DLD1 (cell line): ENCODE data around the gene SLC44A2.

ENCODE experiments used
- in situ Hi-C: cut with HindIII; loops from 2 replicates; pipeline ENCODE4 v1.10.0; 2017; ENCODE audit warnings: low sequenced_read_pairs

SLC44A2 gene

DNA sequence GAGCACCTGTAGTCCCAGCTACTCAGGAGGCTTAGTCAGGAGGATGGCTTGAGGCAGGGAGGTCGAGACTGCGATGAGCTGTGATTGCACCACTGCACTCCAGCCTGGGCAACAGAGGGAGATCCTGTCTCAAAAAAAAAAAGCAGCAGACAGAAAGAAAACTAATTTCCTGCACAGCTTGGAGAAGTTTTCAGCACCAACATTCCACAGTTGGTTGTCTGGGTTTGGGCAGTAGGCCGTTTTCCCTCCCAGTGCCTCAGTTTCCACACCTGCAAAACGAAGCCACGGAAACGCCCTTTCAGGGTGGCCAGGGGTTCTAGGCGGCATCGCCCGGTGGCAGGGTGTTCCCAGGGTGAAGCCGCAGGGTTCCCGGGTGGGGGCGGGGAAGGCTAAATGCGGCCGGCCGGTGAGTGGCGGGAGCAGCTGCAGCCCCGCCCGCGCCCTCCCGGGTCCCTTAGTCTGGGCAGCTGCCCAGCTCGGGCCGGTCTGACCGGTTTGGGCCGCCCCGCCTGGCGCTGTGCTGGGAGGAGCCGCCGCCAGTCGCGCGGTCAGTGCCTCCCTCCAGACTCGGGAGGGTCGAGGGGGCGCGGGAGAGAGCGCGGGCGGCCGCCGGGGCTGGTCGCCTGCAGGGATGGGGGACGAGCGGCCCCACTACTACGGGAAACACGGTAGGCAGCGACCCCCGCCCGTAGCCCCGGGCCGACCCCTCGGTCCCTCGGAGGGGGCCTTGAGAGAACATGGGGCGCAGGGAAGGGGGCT is at the start of gene SLC44A2:
SLC44A2 (plus strand) TSS at position 551 of the 759 bp plus-strand sequence; CDS start at position 632, 81 bp downstream.
- in situ Hi-C loops, result no loop called here

DNA sequence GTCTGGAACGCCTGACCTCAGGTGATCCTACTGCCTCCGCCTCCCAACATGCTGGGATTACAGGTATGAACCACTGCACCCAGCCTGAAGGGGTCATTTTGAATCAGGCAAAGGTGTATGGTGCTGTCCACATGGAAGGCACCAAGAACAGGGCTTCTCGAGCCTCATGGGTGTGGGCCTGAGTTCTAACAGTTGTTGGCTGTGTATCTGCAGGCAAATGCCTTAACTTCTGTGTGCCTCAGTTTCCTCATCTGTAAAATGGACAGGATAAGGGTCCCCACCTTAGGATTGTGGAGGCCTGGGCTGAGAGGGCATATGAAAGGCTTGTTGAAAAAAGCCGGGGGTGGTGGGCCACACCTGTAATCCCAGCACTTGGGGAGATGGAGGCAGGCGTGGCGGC is 47.4 kb upstream of the SLC44A2 start:
- in situ Hi-C loops, result no loop called here

DNA sequence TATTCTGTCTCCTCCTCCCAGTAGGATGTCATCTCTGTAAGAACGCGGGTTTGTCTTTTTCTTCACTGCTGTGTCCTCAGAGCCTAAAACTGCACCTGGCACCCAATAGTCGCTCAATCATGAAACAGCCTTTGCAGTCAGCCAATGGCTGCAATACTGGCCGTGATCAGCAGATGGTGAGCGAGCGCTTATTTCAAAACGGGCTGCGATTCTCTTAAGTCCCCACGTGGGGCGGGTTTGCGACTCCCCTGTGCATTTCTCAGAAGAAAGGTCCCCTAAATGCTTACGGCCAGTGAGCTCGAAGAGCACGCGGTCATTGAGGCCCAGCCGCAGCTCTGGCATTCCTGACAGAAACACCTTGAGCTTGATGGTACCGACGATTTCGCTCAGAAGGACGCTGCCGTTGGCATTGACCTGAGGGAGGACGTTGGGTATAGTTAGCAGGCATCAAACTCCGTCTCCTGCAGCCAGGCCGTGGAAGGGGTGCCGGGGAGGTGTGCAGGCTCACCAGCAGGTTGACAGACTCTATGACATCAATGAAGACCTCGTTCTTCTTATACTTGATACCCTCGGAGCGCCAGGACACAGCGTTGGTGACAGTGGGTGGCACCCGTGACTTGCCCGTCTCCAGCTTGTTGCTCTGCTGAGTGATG is 44.2 kb upstream of the SLC44A2 start:
- in situ Hi-C loops, result no loop called here

DNA sequence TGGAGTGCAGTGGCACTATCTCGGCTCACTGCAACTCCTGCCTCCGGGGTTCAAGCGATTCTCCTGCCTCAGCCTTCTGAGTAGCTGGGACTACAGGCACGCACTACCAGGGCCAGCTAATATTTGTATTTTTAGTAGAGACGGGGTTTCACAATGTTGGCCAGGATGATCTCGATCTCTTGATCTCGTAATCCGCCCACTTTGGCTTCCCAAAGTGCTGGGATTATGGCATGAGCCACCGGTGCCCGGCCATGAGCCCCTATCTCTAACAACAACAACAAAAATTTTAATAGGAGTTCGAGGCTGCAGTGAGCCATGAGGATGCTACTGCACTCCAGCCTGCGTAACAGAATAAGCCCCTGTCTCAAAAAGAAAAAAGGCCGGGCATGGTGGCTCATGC is 43.3 kb upstream of the SLC44A2 start:
- in situ Hi-C loops, result no loop called here

DNA sequence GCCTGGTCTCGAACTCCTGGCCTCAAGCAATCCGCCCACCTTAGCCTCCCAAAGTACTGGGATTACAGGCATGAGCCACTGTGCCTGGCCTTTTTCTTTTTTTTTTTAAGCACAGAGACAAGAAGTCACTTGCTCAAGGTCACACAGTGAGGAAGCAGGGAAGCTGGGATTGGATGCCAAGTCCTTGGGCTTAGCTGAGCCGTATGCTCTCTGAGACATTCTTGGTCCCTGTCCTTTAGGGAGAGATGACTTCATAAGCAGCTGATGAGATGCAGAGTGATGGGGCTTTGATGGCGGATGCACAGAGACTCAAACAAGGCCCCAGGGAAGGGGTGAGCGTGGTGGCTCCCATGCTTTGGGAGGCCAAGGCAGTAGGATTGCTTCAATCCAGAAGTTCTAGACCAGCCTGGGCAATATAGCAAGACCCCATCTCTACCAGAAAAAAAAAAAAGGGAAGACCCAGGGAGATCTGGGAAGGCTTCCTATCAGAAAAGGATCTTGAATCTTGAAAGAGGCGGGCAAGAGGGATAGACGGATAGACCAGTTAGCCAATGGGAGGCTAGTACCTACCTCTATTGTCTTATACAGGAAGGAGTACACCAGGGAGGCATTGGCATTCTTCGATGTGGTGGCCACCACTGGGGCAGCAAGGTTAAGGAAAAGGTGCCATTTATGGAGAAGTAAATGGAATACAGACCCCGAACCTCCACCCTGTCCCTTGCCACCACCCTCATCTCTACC is 42.1 kb upstream of the SLC44A2 start:
- in situ Hi-C loops, result no loop called here

DNA sequence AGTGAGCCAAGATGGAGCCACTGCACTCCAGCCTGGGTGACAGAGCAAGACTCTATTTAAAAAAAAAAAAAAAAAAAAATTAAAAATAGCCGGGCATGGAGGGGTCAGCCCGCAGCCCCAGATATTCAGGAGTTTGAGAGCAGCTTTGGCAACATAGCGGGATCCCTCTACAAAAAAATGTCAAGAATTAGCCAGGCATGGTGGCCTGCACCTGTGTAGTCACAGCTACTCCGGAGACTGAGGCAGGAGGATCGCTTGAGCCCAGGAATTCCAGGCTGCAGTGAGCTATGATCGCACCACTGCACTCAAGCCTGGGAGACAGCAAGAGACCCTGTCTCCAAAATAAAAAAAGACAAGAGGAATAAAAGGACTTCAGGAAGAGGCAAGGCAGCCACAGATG is 39.0 kb upstream of the SLC44A2 start:
- in situ Hi-C loops, result no loop called here

DNA sequence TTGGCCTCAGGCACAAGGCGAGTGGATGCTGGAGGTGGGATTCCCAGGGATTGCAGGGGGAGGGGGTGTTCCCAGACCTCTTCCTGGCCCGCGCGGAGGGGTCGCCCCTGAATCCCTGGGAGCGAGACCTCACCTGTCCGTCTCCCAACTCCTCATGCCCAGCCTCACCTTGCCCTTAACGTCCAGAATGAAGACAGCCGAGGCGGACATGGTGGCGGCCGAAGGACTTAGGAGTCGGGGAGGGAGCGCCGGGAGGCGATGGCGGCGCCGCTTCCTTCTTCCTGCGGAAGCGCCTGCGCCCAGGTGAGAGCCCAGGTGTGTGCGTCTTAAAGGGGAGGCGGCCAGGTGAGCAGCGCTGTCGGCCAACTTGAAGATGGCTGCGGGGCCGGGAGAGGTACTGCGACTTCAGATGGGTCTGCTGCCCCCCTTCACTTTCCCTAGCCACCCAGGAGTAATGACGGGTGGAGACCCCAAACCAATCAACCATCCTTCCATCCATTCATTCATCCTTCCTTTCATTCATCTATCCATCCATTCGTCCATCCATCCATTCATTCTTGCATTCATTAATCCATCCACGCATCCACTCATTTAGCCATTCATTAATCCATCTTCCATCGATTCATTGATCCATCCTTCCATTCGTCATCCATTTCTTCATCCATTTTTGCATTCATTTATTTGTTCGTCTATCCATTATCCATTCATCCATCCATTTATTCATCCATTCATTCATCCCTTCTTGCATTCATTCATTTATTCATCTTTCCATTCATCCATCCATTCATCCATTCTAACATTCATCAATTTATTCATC is 38.1 kb upstream of the SLC44A2 start, which contains the start of gene AP1M2:
AP1M2 (minus strand) TSS at position 291 of the 817 bp plus-strand sequence; CDS start at position 210, 81 bp downstream.
- in situ Hi-C loops, result no loop called here

DNA sequence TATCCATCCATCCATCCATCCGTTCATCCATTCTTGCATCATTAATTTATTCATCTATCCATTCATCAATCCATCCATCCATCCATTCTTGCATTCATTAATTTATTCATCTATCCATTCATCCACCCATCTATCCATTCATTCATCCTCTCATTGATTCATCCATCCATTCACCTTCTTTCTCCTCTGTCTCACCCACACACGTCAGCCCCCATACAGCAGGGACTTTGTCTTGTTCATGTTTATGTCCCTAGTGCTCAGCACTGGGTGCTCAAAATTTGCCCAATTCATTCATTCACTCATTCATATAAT is 37.6 kb upstream of the SLC44A2 start:
- in situ Hi-C loops, result no loop called here

DNA sequence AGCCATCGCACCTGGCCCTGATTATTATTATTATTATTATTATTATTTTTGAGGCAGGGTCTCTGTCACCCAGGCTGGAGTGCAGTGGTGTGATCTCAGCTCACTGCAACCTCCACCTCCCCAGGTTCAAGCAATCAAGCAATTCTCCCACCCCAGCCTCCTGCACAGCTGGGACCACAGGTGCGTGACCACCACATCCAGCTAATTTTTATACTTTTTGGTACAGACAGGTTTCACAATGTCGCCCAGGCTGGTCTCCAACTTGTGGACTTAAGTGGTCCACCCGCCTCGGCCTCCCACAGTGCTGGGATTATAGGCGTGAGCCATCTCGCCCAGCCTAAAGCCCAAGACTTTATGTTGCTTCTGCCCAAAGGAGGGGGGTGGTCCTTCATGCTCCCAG is 32.2 kb upstream of the SLC44A2 start:
- in situ Hi-C loops, result no loop called here

DNA sequence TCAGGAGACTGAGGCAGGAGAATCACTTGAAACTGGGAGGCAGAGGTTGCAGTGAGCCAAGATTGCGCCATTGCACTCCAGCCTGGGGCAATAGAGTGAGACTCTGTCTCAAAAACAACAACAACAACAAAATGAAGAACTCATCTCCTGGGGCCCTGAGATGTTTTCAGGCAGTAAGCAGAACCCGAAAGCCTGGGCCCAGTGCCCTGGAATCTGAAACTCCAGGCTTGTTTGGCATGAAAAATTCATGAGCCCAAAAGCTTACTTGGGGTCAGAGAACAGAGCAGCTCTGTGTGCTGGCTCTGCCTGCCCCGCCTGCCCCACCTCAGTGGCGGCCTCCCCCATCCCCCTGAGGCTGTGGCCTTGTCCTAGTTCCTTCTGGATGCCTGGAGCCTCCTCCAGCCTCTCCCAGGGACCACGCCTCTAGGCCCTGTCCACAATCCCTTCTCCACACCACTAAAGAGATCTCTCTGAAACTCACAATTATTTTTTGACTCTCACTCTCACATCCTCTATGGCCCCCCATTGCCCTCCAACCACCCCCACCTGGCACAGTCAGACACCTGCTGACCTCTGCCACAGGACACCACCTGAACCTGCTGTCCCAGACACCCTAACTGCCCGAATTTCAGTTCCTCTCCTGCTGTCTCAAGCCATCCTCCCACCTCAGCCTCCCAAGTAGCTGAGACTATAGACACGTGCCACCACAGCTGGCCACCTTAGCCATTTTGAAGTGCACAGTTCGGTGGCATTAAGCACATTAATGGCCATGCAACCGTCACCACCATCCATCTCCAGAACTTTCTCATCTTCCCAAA is 31.3 kb upstream of the SLC44A2 start:
- in situ Hi-C loops, result no loop called here

DNA sequence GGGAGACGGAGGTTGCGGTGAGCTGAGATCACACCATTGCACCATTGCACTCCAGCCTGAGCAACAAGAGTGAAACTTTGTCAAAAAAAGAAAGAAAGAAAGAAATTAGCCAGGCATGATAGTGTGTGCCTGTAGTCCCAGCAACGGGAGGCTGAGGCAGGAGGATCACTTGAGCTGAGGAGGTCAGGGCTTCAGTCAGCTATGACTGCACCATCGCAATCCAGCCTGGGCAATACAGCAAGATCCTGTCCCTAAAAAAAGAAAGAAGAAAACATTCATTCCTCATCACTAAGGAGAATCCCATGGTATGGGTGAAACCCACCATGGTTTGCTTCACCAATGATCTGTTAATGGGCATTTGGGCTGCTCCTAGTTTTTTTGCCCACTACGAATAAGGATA is 25.2 kb upstream of the SLC44A2 start:
- in situ Hi-C loops, result no loop called here

DNA sequence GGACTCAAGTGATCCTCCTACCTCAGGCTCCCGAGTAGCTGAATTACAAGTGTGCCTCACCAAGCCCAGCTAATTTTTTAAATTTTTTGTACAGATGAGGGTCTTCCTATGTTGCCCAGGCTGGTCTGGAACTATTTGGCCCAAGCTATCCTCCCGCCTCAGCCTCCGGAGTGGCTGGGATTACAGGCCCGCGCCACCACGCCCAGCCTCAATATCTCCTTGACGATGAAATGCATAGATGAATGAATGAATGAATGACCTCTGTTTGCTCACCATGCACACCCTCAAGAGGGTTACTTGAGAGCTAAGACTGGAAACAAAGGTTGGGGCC is 23.4 kb upstream of the SLC44A2 start:
- in situ Hi-C loops, result no loop called here

DNA sequence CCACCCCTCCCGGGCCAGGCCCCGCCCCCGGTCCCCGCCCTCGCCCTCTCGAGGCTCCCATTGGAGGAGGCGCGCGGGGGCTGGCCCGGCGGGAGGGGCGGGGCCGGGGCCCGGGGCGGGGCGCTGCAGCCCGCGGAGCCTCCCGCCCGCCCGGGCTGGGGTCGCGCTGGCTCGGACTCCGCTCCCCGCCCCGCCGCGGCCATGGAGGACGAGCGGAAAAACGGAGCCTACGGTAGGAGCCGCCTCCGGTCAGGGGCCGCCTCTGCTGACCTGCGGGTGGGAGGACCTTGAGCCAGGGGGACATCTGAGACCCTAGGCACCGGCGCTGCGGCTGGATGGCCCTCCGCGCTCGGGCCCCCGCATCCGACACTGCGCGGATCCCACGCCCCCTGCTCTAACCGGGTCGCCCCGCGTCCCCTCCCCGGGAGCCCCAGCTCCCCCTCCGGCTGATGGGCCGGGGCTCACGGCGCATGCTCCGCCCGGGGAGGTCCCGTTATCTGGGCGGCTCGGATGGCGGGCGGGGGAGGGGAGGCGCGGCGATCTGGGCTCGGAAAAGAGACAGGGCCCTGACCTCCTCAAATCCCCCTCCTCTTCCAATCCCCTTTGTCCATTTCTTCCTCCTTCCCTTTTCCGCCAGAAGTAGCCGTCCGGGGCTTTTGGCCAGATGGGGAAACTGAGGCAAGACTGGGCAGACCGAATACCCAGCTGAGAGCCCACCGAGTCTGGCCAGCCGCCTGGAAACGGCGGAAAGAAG is 22.8 kb upstream of the SLC44A2 start:
- in situ Hi-C loops, result no loop called here

DNA sequence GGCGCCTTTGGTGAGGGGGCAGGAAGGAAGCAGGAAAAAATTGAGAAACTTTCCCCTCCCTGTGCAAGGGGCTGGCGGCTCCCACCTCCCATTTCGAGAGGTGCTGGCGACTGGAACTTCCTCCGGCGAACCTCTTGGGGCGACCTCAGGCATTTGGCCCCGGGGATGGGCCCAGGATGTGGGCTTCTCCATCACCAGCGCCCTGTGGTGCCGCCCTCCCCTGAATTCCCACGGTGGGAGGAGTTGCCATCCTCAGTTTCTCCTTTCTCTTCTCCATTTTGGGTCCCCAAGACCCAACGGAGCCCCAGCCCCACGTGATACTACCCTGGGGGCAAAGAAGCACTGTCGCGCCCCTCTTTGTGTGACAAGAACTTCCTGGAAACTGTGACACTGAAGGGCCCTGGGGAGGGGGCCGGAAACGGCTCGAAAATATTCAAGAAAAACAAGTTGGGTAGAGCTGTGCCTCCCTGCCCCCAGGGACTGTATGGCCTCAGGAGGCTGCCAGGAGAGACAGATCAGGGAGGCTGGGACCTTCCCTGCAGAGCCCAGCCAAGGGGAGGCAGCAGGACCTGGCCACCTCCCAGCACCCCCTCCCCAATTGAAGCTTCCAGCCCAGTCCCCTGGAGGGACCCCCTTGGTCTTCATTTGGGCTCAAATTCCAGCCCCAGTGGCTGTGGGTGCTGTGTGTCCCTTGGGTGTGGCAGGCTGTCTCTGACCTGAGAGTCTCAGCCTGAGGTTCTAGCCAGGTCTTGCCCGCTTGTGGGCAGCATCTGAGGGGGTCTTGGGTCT is 22.1 kb upstream of the SLC44A2 start:
- in situ Hi-C loops, result no loop called here

DNA sequence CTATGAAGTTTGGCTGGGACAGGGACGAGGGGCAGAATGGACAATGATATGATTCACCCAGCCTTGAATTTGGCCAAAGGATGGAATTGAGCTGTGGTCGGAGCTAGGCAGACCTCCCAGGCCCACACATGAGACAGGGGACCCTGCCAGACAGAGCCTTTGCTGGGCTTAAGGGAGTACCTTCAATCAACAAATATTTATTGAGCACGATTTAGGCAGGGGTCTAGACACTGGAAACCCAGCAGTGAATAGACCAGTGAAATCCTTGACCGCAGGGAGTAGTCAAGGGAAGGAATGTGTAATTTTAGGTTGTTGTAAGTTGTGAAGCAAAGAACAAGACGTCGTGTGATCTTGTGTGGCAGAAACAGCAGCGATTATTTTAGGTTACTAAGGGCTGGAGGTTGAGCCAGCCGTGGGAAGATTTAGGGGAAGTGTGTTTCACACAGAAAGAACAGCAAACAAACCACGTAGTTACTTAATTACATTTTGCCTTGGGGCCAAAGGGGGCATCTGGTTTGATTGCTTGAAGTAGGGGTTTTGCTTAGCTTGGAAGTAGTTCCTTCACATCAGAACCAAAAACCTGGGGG is 21.4 kb upstream of the SLC44A2 start:
- in situ Hi-C loops, result no loop called here

DNA sequence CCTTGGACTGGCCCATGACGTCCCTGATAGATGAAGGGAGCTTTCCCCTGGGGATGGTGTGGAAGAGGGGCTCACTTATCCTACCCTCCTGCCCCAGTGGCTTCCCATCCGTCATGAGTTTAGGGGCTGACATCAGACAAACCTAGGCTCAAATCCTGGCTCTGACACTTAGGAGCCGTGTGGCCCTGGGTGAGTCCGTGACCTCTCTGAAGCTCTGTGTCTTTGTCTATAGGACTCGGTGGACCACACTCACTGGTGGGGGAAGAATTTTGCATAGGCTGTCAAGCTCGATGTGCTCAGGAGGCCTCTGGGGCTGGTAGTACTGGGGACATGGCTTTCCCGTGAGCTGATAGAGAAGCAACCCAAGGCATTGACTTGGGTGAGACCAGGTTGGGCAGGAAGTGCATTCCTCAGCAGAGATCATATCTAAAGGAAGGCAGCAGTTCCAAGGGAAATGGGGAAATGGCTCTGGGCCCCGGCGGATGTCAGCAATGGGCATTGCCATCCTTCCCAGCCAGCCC is 20.8 kb upstream of the SLC44A2 start:
- in situ Hi-C loops, result no loop called here

DNA sequence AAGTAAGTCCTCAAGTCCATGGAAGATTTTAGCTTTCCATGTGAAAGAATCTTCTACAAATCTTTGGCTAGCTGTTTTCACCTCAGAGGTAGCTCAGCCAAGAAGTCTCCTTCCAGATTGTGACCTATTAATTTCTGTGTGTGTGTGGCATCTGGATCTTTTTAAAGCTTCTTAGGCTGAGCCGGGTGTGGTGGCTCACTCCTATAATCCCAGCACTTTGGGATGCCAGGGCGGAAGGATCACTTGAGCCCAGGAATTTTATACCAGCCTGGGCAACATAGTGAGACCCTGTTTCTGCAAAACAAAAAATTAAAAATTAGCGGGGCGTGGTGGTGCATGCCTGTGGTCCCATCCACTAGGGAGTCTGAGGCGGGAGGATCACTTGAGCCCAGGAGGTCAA is 13.4 kb upstream of the SLC44A2 start:
- in situ Hi-C loops, result no loop called here

DNA sequence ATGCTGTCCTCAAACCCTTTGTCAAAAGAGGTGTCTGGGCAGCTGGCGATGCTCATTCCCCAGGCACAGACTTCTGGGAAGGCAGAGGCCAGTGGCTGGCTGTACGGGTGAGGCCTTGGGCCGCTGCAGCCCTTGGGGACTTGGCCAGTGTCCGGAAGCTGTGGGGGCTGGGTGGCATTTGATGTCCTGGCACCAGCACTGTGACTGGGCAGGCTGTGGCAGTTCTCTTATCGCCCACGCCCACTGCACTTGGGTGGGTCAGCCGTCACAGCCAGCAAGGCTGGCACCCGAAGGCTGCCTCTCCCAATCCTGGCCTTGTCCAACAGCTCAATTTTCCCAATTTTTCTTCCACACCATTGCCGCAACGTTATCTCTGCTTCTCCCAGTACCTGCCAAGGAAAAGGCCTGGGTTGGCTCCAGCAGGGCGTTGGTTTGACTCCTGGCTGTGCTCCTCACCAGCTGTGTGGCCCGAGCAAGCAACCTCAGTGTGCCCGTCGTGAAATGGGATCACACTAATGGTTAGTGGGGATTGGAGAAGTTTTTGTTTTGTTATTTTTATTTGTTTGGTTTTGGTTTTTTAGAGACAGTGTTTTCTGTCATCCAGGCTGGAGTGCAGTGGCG is 12.7 kb upstream of the SLC44A2 start:
- in situ Hi-C loops, result no loop called here
